K562 (cell line): Measurements from ENCODE around the gene SLBP. TPM values are rescaled to one million over a fixed set of nuclear protein-coding genes. Genes with fewer than 3 reads are reported as not detected.

ENCODE experiments used
- ATAC-seq: fragments of 200-7000 bp; cut with Tn5 transposase; 3 replicates; pipeline ENCODE4 v1.9.1; 2020; ENCODE audit warnings: moderate library complexity
- BruUV-seq: library from RNA; stranded (reverse); fragments of 400-500 nt; replicated peaks from 2 replicates; lab custom pipeline; 2021; lab: Mats Ljungman, UMichigan
- CTCF ChIA-PET: fragments of 300-600 bp; formaldehyde crosslinking; extraction: SDS; loops from one replicate; lab custom pipeline; 2021; ENCODE audit warnings: low intra/inter-chr PET ratio; lab: Yijun Ruan, JAX
- POLR2A ChIA-PET: fragments of 300-600, 350-650 bp; sonication (Branson Sonifier 250); formaldehyde crosslinking; extraction: SDS; loops from one replicate; lab custom pipeline; 2021; ENCODE audit warnings: antibody characterized with exemption, inconsistent platforms; lab: Yijun Ruan, JAX
- DNase-seq, 4 experiments: peaks; one replicate each; pipeline versions ENCODE4 v3.0.0 to v3.0.0-alpha.2; 2011 to 2018; ENCODE audit warnings: low spot score in 3 of 4, mixed read lengths in 3 of 4; ENCODE audit errors: extremely low read depth in 1 of 4
- FAIRE-seq: peaks from 2 replicates; lab custom pipeline; 2011; peaks lifted over from hg19 to GRCh38; lab: Jason Lieb, UNC
- H2AFZ ChIP-seq: 2 replicates; pipeline ENCODE4 v1.6.0; 2011; ENCODE audit warnings: low read depth, low read length, control low read depth, inconsistent platforms
- H3K27ac ChIP-seq: fragments of 200-600 bp; 3 replicates; pipeline ENCODE4 v1.8.0; 2011; ENCODE audit warnings: low read depth, mild to moderate bottlenecking, control low read depth, inconsistent platforms, low read length, moderate library complexity, mixed read lengths; ENCODE audit errors: extremely low read depth
- H3K27me3 ChIP-seq, 2 experiments: fragments of 300-600 bp in 1 of 2; 2 replicates in 1 of 2; 3 replicates in 1 of 2; pipeline versions ENCODE4 v1.6.0 to v1.8.0; 2011; ENCODE audit warnings: inconsistent platforms in 2 of 2, low read length in 2 of 2, mild to moderate bottlenecking in 1 of 2, mixed read lengths in 1 of 2, moderate library complexity in 1 of 2; ENCODE audit not compliant: control insufficient read depth in 2 of 2, insufficient read depth in 2 of 2
- H3K36me3 ChIP-seq: fragments of 300-600 bp; 3 replicates; pipeline ENCODE4 v1.8.0; 2011; ENCODE audit warnings: mild to moderate bottlenecking, low read length, inconsistent platforms; ENCODE audit not compliant: control insufficient read depth, insufficient read depth
- H3K4me1 ChIP-seq, 2 experiments: fragments of 200-600 bp in 1 of 2; replicated peaks in 1 of 2; 2 replicates in 1 of 2; 3 replicates in 1 of 2; pipeline versions ENCODE4 v1.5.1 to v1.8.0; 2011; ENCODE audit warnings: inconsistent platforms in 2 of 2, low read length in 2 of 2, mild to moderate bottlenecking in 1 of 2, mixed read lengths in 1 of 2, moderate library complexity in 1 of 2; ENCODE audit not compliant: control insufficient read depth in 2 of 2, insufficient read depth in 2 of 2
- H3K4me2 ChIP-seq: 2 replicates; pipeline ENCODE4 v1.6.1; 2011; ENCODE audit warnings: low read length, control low read depth, inconsistent platforms, mixed read lengths; ENCODE audit not compliant: insufficient read depth
- H3K4me3 ChIP-seq: fragments of 200-600 bp; sonication (generic), shearing (Covaris generic); 2 replicates; pipeline ENCODE4 v1.5.1; 2016; ENCODE audit warnings: control low read depth, inconsistent platforms
- H3K79me2 ChIP-seq: fragments of 200-600 bp; 3 replicates; pipeline ENCODE4 v1.8.0; 2011; ENCODE audit warnings: low read length, inconsistent platforms; ENCODE audit not compliant: control insufficient read depth, insufficient read depth
- H3K9ac ChIP-seq, 2 experiments: 2 replicates each; pipeline versions ENCODE4 v1.6.0 to v1.6.1; 2011; ENCODE audit warnings: low read depth in 2 of 2, low read length in 2 of 2, control low read depth in 1 of 2, inconsistent platforms in 1 of 2, mild to moderate bottlenecking in 1 of 2, mixed read lengths in 1 of 2; ENCODE audit not compliant: insufficient read depth in 1 of 2
- H3K9me1 ChIP-seq: one replicate; pipeline ENCODE4 v1.6.0; 2011; ENCODE audit warnings: inconsistent platforms, mild to moderate bottlenecking, low read length, moderate library complexity; ENCODE audit not compliant: control insufficient read depth, insufficient read depth
- H3K9me3 ChIP-seq: replicated peaks from 2 replicates; pipeline ENCODE4 v1.5.1; 2011; ENCODE audit warnings: low read depth, low read length, inconsistent platforms; ENCODE audit not compliant: control insufficient read depth, insufficient read depth
- H4K20me1 ChIP-seq: replicated peaks from 2 replicates; pipeline ENCODE4 v1.6.1; 2011; ENCODE audit warnings: low read length, inconsistent platforms, mixed read lengths; ENCODE audit not compliant: control insufficient read depth, insufficient read depth
- CBFB ChIP-seq: sonication (generic); formaldehyde crosslinking; IDR thresholded peaks from 2 replicates; pipeline ENCODE4 v1.4.0; 2020; ENCODE audit warnings: mild to moderate bottlenecking, missing genetic modification reagents
- FOXP1 ChIP-seq: sonication (generic); formaldehyde crosslinking; IDR thresholded peaks from 2 replicates; pipeline ENCODE4 v1.8.0; 2022; ENCODE audit warnings: mild to moderate bottlenecking, missing genetic modification reagents
- HDAC2 ChIP-seq: fragments of 450-650 bp; IDR thresholded peaks from 2 replicates; pipeline ENCODE4 v1.6.1; 2016; ENCODE audit warnings: mild to moderate bottlenecking
- HMG20A ChIP-seq: fragments of 450-650 bp; formaldehyde crosslinking; conservative IDR thresholded peaks from 2 replicates; pipeline ENCODE4 v1.4.0; 2020; ENCODE audit warnings: mild to moderate bottlenecking, mixed read lengths
- JUND ChIP-seq, 2 experiments: IDR thresholded peaks; 2 replicates in 1 of 2; 3 replicates in 1 of 2; pipeline ENCODE4 v1.6.1; 2011; ENCODE audit warnings: borderline replicate concordance in 2 of 2, low read depth in 2 of 2, low read length in 2 of 2, improper control_type of control experiment in 1 of 2, missing biosample characterization in 1 of 2, missing genetic modification characterization in 1 of 2, missing genetic modification reagents in 1 of 2
- KLF13 ChIP-seq: fragments of 450-650 bp; IDR thresholded peaks from 2 replicates; pipeline ENCODE4 v1.6.1; 2016; ENCODE audit warnings: missing genetic modification characterization, low read depth, mild to moderate bottlenecking, missing compliant biosample characterization, moderate library complexity, borderline replicate concordance
- MED1 ChIP-seq: sonication (generic); formaldehyde crosslinking; IDR thresholded peaks from 2 replicates; pipeline ENCODE4 v1.8.1; 2023; ENCODE audit warnings: missing genetic modification reagents, borderline replicate concordance
- PYGO2 ChIP-seq: fragments of 450-650 bp; IDR thresholded peaks from 2 replicates; pipeline ENCODE4 v1.6.1; 2016; ENCODE audit warnings: mild to moderate bottlenecking, missing genetic modification characterization, moderate library complexity, missing compliant biosample characterization
- RBM25 ChIP-seq: fragments of 200-400 bp; formaldehyde crosslinking; IDR thresholded peaks from 2 replicates; pipeline ENCODE4 v1.6.1; 2018; ENCODE audit warnings: low read length, low read depth, moderate library complexity; ENCODE audit not compliant: severe bottlenecking
- RUNX1 ChIP-seq: sonication (generic); IDR thresholded peaks from 2 replicates; pipeline ENCODE4 v1.6.1; 2016; ENCODE audit warnings: antibody characterized with exemption, low read depth
- SIN3A ChIP-seq, 2 experiments: fragments of 150-350 bp in 1 of 2; IDR thresholded peaks; 2 replicates each; pipeline ENCODE4 v1.6.1; 2011 to 2016; ENCODE audit warnings: borderline replicate concordance in 2 of 2, low read depth in 2 of 2, low read length in 2 of 2, mild to moderate bottlenecking in 2 of 2, moderate library complexity in 2 of 2; ENCODE audit not compliant: control insufficient read depth in 1 of 2
- SNRNP70 ChIP-seq: fragments of 200-400 bp; formaldehyde crosslinking; optimal IDR thresholded peaks from 2 replicates; pipeline ENCODE3; 2017; ENCODE audit warnings: low read depth, low read length
- ZBTB7A ChIP-seq: IDR thresholded peaks from 2 replicates; pipeline ENCODE4 v1.6.1; 2011; ENCODE audit warnings: low read depth, mild to moderate bottlenecking, low read length, moderate library complexity, borderline replicate concordance; ENCODE audit not compliant: control insufficient read depth
- ZFP1 ChIP-seq: fragments of 450-650 bp; formaldehyde crosslinking; IDR thresholded peaks from 2 replicates; pipeline ENCODE4 v1.4.0; 2020; ENCODE audit warnings: mild to moderate bottlenecking, mixed read lengths
- ZFX ChIP-seq: sonication (generic); formaldehyde crosslinking; IDR thresholded peaks from 2 replicates; pipeline ENCODE4 v1.8.0; 2022; ENCODE audit warnings: mild to moderate bottlenecking, missing genetic modification reagents, moderate library complexity
- ZNF121 ChIP-seq: sonication (generic); formaldehyde crosslinking; conservative IDR thresholded peaks from 2 replicates; pipeline ENCODE4 v1.8.0; 2022; ENCODE audit warnings: missing genetic modification reagents
- ZNF212 ChIP-seq: fragments of 450-650 bp; formaldehyde crosslinking; IDR thresholded peaks from 2 replicates; pipeline ENCODE4 v1.4.0; 2020; ENCODE audit warnings: mild to moderate bottlenecking
- ZNF778 ChIP-seq: fragments of 450-650 bp; formaldehyde crosslinking; IDR thresholded peaks from 2 replicates; pipeline ENCODE4 v1.4.0; 2020; ENCODE audit warnings: mild to moderate bottlenecking, moderate library complexity
- WGBS: fragments of 100-300 bp; shearing (Covaris generic); methylation state at CpG from one replicate; pipeline ENCODE4 v1.1.6; 2016; ENCODE audit warnings: low coverage, mixed read lengths; ENCODE audit not compliant: insufficient coverage; ENCODE audit errors: missing lambda C conversion rate; 5-methylcytosine and 5-hydroxymethylcytosine counted together
- in situ Hi-C: fragments of 300-500 bp; cut with MboI; formaldehyde crosslinking; loops from 4 replicates; pipeline ENCODE4 v1.15.0; 2018; ENCODE audit warnings: inconsistent platforms, mixed read lengths
- intact Hi-C: fragments of 100-400 bp; cut with micrococcal nuclease; formaldehyde crosslinking; loops from 2 replicates; pipeline ENCODE4 v1.14.2; 2022
- polyA plus RNA-seq, 8 experiments: library from polyadenylated mRNA; depleted of rRNA in 4 of 8; stranded (reverse) in 5 of 8; unstranded in 3 of 8; fragments of >200 nt; fragmentation: Nextera tagmentation in 2 of 8; fragmentation: Illumina TruSeq in 1 of 8; extraction: Ambion mirVana in 2 of 8; extraction: Trizol in 1 of 8; gene quantifications; 2 replicates each; pipeline versions ENCODE4 v1.2.1 to v1.2.3, GENCODE V29; 2011 to 2014; ENCODE audit warnings: inconsistent platforms in 1 of 8, missing spikeins in 1 of 8
- total RNA-seq, 7 experiments: library from RNA; depleted of rRNA in 6 of 7; stranded (reverse); fragments of >200 nt in 6 of 7; fragmentation: Illumina TruSeq in 2 of 7; extraction: Trizol in 2 of 7; gene quantifications; 2 replicates each; pipeline versions ENCODE4 v1.2.1 to v1.2.3, GENCODE V29; 2011 to 2021; ENCODE audit warnings: low replicate concordance in 1 of 7
- TF ChIP-seq, protein P1 (sequence below): sonication (generic); formaldehyde crosslinking; IDR thresholded peaks from 2 replicates; pipeline ENCODE4 v1.8.0; 2022; ENCODE audit warnings: mild to moderate bottlenecking, missing genetic modification reagents
- TF ChIP-seq, protein P2 (sequence below): fragments of 450-650 bp; IDR thresholded peaks from 2 replicates; pipeline ENCODE4 v1.6.1; 2016; ENCODE audit warnings: mild to moderate bottlenecking

The SLBP gene
- total and polyA plus RNA-seq, 9 of the 15 experiments (the other 6 are each of a cell fraction or from before 2014, with no cell fraction given), result 49.4 to 221 (median 162) TPM

DNA sequence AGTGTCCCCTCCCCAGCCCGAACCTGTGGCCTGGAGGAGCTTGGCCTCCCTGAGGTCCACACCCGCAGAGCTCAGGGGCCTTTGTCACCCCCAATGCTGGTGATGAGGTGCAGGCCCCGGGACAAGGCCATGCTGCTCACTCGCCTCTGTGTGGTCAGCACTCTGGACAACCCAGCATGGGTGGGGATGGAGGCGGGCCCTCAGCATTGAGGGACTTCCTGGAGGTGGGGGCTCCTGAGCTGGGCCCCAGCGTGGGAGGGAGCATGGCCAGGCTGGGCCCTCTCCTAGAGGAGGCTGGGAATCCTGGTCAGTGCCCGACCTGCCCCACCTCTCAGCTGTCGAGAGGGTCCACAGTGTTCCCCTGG is 39.8 kb upstream of the SLBP start:
- peaks cover 5% of the 10 kb centered on the region for H3K9me1 ChIP-seq
- peak overlapping the region; percentile 64; the same call in 1 of the 2 replicates for H2AFZ ChIP-seq
- no peaks in the 10 kb centered on the region for H3K27me3 ChIP-seq
- ChIA-PET CTCF (interaction anchor here (0.7 kb wide), 1 partner anchor 58 kb away, joined by 4 read pairs; no protein-coding TSS in a partner anchor), POLR2A (interaction anchor here (0.9 to 2.0 kb wide), 3 partner anchors 23 to 57 kb away, joined by 3 to 5 read pairs (median 3); no protein-coding TSS in a partner anchor)
- DNase-seq, result peak; percentile 45 to 66 (median 60)
- no peaks in the 10 kb centered on the region for H3K79me2 ChIP-seq
- BruUV-seq, result no TSS peak
- no peaks in the 10 kb centered on the region for H4K20me1 ChIP-seq
- H3K4me2 ChIP-seq, result no peak overlapping the region
- peak; percentile 53 for ATAC-seq
- intact Hi-C loops, result no loop called here
- peaks cover 23 to 94% of the 10 kb centered on the region in 2 experiments for H3K4me1 ChIP-seq
- H3K27ac ChIP-seq, result no peak overlapping the region
- H3K36me3 ChIP-seq, result no peaks in the 10 kb centered on the region
- H3K9me3 ChIP-seq, result no peaks in the 10 kb centered on the region
- FAIRE-seq, result peak; percentile 54
- peak overlapping the region in 1 of 2 experiments; percentile 78; a peak in 2 of 4 replicates for H3K9ac ChIP-seq
- H3K4me3 ChIP-seq, result no peak overlapping the region
- in situ Hi-C loops, result no loop called here
- 36% methylated on average over 6 of the region's 8 CpGs for WGBS
- no peak for TF ChIP-seq PYGO2 (tag)
- TF ChIP-seq JUND (IDR thresholded peaks at IDR 0.05; ENCODE audit: borderline replicate concordance, low read depth, low read length), result no peak
- TF ChIP-seq JUND (tag; IDR thresholded peaks at IDR 0.05; ENCODE audit: borderline replicate concordance, low read depth, low read length), result no peak
- TF ChIP-seq ZBTB7A, result peak; percentile 48; the same call in 1 of the 2 replicates
- TF ChIP-seq, protein P1, sequence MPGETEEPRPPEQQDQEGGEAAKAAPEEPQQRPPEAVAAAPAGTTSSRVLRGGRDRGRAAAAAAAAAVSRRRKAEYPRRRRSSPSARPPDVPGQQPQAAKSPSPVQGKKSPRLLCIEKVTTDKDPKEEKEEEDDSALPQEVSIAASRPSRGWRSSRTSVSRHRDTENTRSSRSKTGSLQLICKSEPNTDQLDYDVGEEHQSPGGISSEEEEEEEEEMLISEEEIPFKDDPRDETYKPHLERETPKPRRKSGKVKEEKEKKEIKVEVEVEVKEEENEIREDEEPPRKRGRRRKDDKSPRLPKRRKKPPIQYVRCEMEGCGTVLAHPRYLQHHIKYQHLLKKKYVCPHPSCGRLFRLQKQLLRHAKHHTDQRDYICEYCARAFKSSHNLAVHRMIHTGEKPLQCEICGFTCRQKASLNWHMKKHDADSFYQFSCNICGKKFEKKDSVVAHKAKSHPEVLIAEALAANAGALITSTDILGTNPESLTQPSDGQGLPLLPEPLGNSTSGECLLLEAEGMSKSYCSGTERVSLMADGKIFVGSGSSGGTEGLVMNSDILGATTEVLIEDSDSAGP (CRISPR knock-in tag), result no peak
- no peak for TF ChIP-seq RUNX1
- no peak for TF ChIP-seq HDAC2
- no peak for TF ChIP-seq ZFP1 (CRISPR knock-in tag)
- TF ChIP-seq SNRNP70, result no peak
- TF ChIP-seq HMG20A, result no peak
- TF ChIP-seq SIN3A (IDR thresholded peaks at IDR 0.05; ENCODE audit: borderline replicate concordance in 2 of 2, control insufficient read depth in 1 of 2, low read depth in 2 of 2, low read length in 2 of 2), result peak in 1 of 2 experiments; percentile 37; a peak in 1 of 4 replicates
- no peak for TF ChIP-seq ZNF212 (CRISPR knock-in tag)
- TF ChIP-seq KLF13 (tag), result no peak
- no peak for TF ChIP-seq MED1 (CRISPR knock-in tag)
- TF ChIP-seq FOXP1 (CRISPR knock-in tag), result no peak
- no peak for TF ChIP-seq CBFB (CRISPR knock-in tag)
- no peak for TF ChIP-seq RBM25
- no peak for TF ChIP-seq ZNF778 (CRISPR knock-in tag)
- TF ChIP-seq, protein P2, sequence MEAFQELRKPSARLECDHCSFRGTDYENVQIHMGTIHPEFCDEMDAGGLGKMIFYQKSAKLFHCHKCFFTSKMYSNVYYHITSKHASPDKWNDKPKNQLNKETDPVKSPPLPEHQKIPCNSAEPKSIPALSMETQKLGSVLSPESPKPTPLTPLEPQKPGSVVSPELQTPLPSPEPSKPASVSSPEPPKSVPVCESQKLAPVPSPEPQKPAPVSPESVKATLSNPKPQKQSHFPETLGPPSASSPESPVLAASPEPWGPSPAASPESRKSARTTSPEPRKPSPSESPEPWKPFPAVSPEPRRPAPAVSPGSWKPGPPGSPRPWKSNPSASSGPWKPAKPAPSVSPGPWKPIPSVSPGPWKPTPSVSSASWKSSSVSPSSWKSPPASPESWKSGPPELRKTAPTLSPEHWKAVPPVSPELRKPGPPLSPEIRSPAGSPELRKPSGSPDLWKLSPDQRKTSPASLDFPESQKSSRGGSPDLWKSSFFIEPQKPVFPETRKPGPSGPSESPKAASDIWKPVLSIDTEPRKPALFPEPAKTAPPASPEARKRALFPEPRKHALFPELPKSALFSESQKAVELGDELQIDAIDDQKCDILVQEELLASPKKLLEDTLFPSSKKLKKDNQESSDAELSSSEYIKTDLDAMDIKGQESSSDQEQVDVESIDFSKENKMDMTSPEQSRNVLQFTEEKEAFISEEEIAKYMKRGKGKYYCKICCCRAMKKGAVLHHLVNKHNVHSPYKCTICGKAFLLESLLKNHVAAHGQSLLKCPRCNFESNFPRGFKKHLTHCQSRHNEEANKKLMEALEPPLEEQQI, result no peak
- no peak for TF ChIP-seq ZFX (CRISPR knock-in tag)
- TF ChIP-seq ZNF121 (CRISPR knock-in tag), result no peak
